Camera-type eye (tissue), 1 donor: Measurements from ENCODE around the gene FAN1. TPM values are rescaled to one million over a fixed set of nuclear protein-coding genes. Genes with fewer than 3 reads are reported as not detected.

Experiments used
- total RNA-seq: library from RNA; depleted of rRNA; stranded (reverse); fragments of >200 nt; gene quantifications from one replicate; pipeline ENCODE4 v1.2.3, GENCODE V29; 2014

The FAN1 gene
- 53.0 TPM for total RNA-seq

DNA sequence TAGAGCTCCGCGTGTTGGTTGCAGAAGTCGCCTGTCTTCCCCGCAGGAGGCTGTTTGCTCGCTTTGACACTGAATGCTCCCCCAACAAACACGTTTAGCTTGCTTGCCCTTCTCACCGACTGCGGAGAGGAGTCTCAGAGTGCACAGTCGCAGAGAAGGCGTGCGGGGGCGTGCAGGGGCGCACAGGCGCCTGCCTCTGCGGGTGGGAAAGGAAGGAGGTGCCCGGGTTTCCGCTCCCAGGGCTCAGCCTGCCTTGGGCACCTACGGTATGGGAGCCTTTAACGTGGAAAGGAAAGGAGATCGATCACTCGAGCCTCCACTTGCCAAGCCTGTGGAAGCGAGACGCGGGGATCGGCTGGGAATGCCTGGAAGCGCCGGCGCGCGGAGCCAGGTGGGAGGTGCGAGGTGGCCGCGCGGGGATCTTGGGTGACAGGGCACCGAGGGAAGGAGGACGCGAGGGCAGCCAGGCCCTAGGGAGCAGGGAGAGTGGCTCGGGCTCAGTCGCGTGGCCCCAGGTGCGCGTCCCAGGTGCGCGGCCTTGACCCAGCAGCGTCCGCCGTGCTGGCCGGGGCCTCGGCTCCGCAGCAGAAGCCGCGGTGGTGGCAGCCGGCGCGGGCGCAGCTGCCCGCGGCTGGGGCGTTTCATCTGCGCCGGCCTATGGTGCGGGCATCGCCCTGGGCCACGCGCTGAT lies at the start of gene FAN1:
FAN1 (plus strand) TSS at position 419 of the 691 bp plus-strand sequence. CDS start 749 bp downstream, outside the sequence.

DNA sequence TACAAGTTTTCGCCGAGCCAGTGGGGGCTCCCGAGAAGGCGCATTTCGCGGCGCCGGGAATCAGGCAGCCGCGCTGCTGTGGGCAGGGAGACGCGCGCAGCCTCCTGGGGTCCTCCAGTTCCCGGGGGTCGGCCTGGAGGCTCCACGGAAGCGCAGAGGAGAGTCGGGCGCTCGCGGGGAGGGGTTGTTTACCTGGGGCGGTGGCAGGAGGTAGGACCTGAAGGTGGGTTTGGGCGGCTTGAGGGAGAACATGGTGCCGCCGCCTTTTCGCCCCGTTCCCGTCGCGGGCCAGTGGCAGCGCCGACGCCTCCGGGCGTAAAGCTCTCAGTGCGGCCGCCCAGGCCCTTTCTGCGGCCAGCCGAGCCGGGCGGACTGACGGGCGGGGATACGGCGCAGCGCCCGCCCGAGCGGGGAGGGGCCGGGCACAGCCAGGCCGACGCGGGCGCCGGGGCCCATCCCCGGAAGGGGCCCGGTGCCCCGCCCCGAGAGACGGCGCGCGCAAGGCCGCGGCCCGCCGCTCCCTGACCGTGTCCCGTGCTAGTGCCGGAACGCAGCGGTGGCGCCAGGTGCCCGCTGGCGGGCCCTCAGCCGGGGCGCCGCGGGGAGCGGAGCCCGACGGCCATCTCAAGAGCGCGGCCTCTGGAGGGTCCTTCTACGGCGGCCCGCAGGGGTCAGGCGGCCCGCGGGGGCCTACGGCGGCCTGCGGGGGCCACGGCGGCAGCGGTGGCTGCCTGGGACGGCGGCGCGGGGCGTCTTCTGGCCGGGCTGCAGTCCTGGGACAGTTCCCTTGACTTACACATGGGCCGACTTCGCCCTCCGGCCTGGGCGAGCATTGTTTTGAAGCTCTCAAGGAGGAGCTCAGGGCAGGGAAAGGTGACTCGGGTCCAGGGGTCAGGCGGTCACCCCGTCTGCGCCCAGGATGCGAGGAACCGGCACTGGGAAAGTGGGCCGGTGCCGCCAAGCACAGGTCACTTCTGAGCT lies 87.8 kb downstream of the FAN1 start, which contains the start of gene MTMR10:
MTMR10 (minus strand) TSS at position 374 of the 981 bp plus-strand sequence; CDS start at position 252, 122 bp downstream.

Other genes with a start within 250 kb of the FAN1 start
- 55.5 TPM for gene MTMR10, start 87.7 kb downstream of the FAN1 start, total RNA-seq
- gene TRPM1, start 197.8 kb downstream of the FAN1 start, total RNA-seq = 52.6 TPM